Fibroblast of skin of scalp (primary cell): ENCODE measurements around the gene PSMB8.

Experiments used
- DNase-seq: peaks from one replicate; pipeline ENCODE4 v3.0.0-alpha.2; 2013

The PSMB8 gene

DNA sequence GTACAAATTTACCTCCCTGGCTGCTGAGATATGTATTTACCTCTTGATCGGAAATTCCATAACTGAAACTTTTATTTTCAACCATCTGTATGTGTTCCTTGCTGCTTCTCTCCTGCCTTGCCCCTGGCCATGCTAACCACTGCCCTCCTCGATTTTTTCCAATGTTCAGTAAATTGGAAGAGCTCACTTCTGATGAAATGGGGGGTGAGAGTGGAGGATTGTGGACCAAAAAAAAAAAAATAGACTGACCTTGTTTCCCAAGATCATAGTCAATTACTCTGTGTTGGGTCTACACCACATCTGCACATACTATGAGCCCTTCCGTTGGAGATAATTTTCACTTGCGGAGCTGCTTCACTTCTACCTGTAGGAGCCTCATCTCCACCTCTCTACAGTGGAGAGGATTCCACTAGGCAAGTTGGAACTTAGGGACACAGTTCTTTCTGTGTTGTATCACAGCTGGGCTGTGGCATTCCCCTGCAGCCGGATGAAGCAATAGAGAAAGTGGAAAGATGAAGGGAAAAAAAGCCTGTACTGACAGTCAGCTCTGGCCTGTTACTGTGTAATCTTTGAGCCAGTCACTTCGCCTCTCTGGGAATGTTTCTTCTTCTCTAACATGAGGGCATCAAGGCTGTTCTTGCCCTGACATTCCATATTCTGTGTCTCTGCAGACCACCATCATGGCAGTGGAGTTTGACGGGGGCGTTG lies 11.8 kb upstream of the PSMB8 start:
- DNase-seq: no peak

DNA sequence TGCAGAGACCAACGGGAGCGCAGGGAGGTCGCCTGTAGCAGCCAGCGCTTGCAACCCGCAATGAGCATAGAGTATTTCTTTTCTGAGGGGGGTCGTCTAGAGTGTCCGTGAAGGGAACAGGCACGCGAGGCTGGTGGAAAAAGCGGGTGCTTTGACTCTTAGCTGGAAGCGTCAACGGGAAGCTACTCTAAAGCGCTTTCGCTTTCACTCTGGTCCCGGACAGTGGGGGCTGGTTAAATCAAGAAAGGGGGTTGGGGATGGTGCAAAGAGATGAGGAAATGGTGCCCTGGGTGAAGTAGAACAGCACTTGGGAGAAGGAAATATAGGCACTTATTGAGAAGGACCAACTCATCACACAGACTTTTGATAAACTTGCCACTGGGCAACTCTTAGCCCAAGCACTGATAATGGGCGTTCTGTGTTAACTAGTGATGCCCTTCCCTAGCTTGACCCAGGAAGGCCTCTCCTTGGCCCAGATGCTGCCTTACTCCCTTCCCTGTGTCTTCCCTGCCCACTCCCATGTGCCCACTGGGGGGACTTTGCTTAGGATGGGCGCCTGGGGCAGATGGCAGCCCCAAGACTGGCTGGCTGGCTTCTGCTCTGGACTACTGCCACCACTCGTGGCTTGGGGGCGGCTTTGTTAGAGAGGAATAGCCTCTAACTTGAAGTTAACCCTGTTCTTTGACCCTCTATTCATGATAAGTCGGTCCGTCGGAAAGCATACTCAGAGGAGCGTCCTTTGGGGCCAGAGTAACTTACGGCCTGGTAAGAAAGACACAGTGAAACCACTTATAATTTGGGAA lies 10.7 kb upstream of the PSMB8 start:
- DNase-seq: peak; percentile 45

DNA sequence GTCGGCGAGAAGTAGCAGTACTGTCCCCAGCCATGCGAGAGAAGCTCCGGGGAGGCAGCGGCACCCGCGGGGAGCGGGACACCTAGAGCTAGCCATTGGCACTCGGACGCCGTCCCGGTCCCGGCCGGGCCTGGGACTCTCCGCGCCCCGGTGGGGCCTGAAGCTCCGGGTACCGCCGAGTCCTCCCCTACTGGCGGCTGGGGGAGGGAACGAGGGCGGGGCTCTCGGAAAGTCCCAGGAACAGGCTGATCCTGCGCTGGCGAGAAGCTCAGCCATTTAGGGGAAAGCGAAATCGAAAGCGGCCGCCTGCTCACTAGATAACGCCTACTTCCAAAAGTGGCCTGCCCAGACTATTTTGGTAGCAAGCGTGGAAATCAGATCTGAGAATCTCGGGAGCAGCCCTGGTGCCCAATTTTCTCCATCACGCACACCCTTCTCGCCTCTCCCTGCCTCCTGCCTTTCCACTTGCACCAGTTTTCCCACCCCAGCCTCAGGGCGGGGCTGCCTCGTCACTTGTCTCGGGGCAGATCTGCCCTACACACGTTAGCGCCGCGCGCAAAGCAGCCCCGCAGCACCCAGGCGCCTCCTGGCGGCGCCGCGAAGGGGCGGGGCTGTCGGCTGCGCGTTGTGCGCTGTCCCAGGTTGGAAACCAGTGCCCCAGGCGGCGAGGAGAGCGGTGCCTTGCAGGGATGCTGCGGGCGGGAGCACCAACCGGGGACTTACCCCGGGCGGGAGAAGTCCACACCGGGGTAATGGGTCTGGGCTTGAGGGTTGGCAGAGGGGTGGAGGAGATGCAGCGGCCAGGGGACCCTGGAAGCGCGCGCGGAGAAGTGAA lies 9.9 kb upstream of the PSMB8 start, which contains the start of the genes PSMB9 and TAP1:
Gene PSMB9, plus strand, starts transcription at position 652 of the 835 bp plus-strand sequence. Its CDS starts 38 bp downstream, at position 690.
Gene TAP1, minus strand, starts transcription at position 164 of the 835 bp plus-strand sequence. Its CDS starts 68 bp downstream, at position 96.
- peak; percentile 93 for DNase-seq

DNA sequence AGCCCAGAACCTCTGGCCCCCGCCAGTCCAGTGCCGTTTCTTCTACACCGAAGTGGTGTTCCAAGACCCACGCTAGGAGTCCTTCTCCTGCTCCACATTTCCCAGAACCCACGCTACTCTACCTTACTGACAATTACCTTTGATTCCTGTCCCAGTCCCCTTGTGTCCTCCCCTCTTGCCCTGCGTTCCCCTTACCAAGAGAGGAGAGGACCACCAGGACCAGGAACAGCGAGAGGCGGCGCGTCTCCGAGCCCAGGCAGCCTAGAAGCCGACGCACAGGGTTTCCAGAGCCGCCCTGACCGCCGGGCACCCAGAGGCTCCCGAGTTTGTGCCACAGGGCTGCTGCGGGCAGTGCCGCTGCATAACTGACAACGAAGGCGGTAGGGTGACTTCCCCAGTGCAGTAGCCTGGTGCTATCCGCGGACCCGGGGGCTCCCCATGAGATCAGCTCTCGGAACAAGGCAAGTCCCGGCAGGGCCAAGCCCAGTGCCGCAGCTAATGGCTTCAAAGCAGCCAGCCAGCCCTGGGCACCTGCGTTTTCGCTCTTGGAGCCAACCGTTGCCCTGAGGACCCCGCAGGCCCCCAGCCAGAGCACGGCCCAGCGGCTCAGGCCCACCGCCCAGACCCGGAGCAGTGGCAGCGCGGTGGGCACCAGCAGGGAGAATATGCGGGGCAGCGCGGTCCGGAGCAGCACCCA lies 9.1 kb upstream of the PSMB8 start:
- DNase-seq: peak; percentile 20

DNA sequence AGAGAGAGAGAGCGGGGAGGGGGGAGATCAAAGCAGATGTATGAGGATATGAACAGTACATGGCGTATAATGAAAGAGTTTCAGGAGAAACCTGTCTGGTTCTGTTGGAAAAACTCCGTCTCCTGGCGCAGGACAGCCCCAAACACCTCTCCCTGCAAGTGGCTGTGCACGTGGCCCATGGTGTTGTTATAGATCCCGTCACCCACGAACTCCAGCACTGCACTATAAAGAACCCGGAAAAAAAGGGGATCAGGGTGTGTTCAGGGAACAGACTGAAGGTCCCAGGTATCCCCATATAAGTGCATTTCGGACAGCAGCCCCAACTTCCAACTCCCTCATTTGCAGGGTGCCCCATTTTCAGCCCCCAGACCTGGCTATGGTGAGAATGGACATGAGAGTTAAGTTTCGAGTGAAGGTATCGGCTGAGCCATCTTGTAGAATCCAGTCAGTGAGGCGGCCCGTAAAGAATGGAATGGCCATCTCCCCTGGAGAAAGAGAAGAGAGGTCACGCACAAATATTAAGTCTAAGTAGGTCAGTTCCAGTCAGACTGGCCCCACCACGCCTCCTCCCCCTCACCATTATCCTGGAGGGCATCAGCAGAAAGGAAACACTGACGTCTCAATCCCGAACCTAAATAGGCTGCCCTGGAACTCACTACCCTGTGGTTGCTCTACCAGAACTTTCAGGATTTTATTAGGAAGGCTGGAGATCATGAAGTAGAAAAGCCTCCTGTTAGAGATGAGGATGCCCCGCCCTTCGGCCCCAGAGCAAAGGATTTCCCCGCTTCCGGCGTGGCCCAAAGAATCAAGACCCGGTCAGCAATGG lies 8.4 kb upstream of the PSMB8 start:
- no peak for DNase-seq

DNA sequence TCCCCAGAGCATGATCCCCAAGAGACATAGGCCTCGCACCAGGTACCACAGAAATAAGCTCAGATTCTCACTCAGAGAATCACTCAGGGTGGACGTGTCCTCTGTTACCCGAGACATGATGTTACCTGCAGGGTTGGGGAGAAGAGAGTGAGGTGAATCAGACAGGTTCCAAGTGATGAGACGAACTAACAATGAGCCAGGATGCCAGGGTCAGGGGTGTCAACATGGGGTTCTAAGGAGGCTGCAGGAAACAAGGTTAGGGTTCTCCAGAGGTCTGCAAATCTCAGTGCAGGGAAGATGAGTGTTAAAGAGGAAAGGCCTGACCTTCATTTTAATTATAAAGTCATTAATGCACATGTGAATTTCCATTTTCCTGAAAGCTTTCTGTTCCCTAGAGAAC lies 7.2 kb upstream of the PSMB8 start:
- DNase-seq: no peak

DNA sequence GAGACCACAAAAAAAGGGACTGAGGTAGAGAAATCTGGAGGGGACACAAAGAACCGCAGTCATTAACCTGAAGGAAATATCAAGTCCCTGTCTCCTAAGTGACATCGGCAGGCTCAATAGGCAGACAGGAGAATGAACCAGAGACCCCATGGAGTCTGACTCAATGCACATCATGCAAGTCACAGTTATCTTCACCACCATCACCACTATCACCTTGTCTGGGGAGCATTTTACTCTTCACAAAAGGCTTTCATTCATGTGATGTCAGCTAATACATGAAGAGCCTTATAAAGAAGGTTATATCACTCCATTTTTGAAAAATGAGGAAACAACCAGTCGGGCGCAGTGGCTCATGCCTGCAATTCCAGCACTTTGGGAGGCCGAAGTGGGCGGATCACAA lies 5.3 kb upstream of the PSMB8 start:
- DNase-seq: no peak

DNA sequence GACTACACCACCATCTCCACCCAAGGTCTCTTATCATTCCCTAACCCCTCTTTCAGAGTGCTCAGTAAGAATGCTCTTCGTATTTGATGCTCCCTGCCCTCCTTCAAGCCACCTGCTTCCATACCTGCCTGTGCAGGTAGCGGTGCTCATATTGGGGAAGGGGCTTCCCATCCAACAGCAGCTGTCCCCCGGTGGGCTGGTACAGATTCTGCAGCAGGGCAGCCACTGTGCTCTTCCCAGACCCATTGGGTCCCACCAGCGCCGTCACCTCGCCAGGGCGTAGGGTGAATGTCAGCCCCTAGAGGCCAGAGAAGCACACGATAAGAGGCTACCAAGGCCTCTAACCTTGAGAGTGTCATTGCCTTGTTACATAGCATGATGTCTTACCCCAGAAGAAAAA lies 3.9 kb upstream of the PSMB8 start:
- DNase-seq: no peak

DNA sequence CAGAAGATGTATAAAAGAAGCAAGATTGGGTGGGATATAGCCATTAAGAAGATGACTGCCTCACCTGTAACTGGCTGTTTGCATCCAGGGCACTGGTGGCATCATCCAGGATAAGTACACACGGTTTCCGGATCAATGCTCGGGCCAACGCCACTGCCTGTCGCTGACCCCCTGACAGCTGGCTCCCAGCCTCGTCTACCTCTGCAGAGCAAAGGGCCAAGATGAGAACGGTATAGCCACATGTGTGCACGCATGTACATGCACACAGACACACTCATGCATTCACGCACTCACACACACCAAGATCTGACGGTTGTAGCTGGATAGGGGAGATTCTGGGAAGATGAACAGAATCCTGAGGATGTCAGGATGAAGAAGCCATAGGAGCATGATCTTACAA lies 3.2 kb upstream of the PSMB8 start:
- no peak for DNase-seq

DNA sequence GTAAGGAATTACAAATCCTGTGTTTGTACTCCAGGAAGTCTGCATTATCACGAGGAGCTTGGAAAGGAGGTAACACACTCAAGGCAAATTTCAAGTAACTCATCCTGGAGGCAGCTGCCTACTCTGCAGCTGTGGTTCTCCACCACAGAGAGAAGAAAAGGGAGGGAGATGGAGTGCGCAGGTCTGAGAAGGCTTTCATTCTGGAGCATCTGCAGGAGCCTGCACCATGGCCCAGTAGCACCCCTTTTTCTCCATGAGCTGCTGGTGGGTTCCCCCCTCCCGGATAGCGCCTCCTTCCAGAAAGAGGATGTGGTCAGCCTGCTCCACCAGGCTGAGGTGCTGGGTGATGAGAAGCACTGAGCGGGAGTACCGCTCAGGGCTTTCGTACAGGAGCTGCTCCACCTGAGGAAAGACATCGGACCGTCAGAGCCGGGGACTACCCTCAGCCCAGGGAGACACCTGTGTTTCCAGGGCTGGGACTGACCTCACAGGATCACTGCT lies 1.6 kb upstream of the PSMB8 start:
- no peak for DNase-seq

DNA sequence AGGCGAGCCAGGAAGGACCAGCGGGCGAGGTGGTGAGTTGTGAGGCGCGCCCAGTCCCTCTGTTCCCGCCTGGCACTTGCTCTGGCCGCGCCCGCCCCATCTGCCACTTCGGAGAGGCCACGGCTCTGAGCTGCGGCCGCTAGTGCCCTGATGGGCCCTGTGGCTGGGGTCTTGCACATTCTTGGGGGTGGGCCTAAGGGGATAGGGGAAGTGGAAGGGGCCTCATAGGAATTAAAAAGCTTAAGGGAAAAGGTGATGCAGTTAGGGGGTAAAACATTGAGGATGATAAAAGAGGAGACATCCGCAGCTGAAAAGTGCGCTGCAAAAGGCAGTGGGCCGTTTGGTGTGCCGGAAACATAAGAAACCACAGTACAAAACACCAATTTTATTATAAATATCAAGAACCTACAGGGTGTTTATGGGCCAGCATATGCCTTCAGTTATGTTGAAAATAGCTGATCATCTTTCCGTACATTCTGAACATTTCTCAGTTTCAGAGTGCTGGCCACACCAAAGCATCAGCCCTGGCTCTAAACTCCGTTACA lies 1.1 kb upstream of the PSMB8 start:
- no peak for DNase-seq

DNA sequence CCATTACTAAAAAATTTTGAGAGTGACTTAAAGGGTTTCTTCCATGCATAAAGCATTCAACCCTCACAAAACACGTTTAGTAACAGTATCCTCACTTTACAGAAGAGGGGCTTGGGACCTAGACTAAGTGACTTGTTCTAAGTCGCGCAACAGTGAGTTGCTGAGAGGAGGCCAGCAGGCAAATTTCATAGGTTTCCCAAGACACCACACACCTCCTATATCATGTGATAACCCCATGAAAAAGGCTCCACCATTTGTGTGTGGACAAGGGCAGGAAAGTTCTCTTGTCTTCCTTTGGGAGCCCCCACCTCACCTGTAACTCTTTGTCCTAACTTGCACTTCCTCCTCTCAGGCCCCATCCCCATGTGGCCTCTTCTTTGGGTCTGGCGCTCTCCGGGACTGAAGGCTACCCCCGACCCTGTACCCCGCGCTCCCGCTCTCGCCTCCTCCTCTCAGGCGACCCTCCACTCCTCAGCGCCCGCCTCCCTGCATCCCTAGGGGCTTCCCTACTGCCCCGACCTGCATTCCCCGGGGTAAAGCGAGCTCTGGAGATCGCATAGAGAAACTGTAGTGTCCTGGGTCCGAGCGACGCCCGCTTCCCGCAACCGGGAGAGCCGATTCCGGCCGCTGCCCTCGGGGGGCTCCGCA lies 392 bp downstream of the PSMB8 start:
- no peak for DNase-seq

DNA sequence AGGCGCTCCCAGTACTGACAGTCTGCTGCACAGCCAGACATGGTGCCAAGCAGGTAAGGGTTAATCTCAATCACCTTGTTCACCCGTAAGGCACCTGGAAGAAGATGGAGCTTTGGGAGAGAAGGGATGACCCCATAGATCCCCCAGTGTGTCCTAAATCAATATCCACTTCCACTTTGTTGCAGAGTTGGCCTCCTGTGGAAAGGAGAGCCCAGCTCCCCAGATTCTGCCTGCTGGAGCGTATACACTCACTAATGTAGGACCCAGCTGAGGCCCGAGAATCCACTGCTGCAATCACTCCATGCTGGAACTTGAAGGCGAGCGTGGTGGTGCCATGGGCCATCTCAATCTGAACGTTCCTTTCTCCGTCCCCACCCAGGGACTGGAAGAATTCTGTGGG lies 1.2 kb downstream of the PSMB8 start:
- DNase-seq: no peak

DNA sequence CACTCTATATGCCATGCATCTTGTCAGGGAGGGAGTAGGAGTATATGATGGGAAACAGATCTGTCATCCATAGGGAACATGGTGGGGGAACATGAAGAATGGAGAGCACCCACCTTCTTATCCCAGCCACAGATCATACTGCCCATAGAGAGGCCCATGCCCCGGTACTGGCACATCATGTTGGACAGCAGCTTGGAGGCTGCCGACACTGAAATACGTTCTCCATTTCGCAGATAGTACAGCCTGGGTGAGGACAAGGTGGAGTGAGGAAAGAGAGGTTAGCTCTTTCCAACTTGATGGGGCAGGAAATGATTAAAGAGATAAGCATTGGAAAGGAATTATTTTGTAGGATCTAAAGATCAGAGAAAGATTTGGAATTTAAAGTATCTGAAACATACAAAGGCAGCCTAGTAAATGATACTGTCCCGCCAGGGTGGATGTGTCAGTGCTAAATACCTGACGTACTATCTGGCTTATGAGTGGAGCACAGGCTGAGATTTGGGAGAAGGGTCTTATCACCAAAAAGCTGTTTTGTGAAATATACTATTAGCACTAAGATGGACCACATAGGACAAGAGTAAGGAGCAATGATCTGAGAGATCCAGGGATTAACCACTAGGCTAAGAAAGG lies 1.7 kb downstream of the PSMB8 start:
- DNase-seq: no peak

DNA sequence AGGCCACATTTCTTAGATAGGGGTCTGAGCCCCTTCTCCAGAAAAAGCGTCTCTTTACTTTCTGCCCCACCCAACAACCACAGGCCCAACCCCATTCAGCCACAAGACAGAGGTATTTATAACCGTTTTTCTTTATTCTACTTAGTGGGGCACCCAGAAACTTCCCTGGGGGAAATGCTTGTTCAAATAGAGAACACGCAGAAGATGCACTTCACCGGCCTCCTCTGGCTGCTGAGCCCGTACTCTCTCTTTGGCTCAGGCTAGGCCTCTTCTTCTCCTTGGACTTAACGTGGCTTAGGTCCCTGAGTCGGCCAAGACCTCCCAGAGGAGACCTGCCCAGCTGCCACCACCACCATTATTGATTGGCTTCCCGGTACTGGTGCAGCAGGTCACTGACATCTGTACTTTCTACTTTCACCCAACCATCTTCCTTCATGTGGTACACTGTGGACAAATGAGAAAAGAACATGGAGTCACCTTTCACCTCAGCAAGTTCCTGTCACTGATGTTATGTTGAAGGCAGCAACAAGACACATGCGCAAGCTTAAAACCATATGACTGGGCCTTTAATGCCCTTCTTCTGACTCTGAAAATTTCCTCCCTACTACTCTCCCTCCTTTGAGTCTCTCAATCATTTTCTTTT lies 3.1 kb downstream of the PSMB8 start:
- no peak for DNase-seq

DNA sequence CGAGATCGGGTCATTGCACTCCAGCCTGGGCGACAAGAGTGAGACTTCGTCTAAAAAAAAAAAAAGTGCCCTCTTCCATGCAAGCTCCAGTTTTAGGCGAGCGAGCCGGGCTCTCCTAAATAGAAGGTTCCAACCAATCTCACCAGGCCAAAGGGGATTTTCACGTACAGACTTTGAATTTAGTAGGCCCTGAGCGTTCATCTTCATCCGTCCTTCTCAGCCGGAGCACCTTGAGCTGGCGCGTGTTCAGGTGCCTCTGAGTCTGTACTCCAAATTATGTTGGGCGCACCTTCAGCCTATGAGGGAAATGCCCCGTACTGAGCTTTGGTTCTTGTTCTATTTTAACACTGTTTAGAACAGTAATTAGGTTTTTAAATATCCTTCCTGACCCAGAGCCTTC lies 4.5 kb downstream of the PSMB8 start:
- DNase-seq: no peak

DNA sequence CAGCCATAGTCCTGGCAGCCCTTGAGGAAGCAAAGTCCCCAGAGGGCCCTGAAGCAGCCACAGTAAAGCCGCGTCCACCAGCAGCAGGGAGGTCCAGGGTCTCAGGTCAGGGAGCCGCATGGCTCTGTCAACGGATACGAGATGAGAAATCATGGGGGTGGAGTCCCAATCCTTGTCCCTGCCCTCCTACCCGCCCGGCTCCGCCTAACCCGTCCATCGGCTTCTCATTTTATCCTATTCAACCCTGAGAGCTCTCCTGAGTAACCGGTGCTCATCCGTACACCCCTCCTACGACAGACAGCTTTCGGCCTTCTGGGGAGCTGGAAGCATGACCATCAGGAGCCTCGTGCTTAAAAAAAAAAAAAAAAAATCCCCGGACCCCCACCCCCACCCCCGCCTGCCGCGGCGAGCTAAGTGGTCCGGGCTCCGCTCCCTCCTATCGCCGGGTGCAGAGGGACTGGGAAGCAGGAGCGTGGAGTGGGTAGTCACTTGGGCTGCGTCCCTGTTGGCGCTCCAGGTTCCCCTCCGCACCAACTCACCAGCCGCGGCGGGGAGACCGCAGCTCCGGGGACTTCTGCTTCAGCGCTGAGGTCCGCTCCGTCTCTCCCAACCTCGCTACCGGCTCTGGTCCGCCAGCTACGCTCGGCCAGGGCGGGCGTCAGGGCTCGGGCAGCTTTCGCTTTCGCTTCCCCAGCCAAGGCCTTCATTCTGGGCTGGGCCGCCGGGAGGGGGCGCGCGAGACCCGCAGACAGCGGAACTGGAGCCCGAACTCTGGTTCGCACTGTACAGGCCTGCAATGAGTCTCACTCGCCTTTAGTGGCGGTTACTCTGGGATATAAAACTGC lies 5.5 kb downstream of the PSMB8 start, which contains the start of gene TAP2:
Gene TAP2, minus strand, starts transcription at position 626 of the 845 bp plus-strand sequence. Its CDS starts 506 bp downstream, at position 120.
- DNase-seq: peak; percentile 92

DNA sequence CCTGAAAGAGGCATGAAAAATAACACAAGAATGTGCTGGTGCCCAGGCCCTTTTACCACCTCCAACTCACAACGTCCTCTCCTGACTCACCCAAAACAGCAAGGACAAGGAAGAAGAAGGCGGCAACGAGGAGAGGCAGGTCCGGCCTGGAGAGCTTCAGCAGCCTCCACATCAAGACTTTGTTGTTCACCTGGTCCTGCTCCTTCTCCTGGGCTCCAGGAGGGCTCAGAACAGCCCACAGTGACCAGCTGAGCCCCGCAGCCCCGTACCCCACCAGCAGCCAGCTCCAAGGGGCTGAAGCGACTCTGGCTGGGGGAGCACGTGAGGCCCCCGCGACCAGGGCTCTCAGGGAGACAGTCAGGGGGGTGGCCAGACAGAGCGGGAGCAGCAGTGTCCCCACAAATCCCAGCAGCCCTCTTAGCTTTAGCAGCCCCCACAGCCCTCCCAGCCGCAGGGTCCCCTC lies 6.2 kb downstream of the PSMB8 start:
- DNase-seq: no peak
